ENCODE results near the gene MRPS14.

Gene MRPS14

DNA sequence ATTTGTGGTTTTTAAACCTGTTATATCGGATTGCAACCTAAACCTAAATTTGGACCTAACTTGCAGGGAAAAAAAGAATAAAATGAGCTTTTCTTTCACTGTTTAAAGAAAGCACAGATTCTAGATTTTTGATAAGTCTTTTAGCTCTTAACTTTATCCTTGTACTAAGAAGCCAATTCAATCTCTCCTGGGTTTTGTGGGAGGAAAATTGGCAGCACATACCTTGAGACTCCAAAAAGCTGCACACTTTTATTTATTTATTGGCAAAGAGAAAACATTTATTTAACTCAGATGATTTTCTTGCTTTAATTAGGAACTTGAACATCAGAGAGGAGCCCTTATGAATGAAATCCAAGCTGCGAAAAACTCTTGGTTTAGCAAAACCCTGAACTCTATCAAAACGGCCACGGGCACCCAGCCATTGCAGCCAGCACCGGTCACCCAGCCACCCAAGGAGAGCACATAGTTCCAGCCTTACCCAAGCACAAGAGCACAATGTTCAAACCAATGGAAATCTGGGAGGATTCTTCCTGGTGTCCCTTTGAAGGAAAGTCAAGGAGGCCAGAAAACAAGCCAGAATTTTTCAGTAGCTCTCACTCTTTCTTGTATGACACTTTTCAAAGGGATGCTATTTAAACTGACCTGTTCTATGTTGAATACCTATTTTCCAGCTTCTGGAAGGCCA lies 33.5 kb downstream of the MRPS14 start:
- Histone ChIP-seq H3K4me3 (ENCODE audit: insufficient read depth, low read depth, low read length, poor library complexity, severe bottlenecking) (peak overlapping the region; percentile 50), H3K4me1 (ENCODE audit: control insufficient read depth, insufficient read depth, low read length, poor library complexity, severe bottlenecking) (peaks cover 3% of the 10 kb centered on the region), H3K27ac (ENCODE audit: insufficient read depth, low read length, poor library complexity, severe bottlenecking) (peak overlapping the region; percentile 75), H3K36me3 (ENCODE audit: control insufficient read depth, insufficient read depth, low read length) (no peaks in the 10 kb centered on the region), H3K27me3 (replicated peaks; ENCODE audit: control insufficient read depth, insufficient read depth, low read length, poor library complexity, severe bottlenecking) (no peaks in the 10 kb centered on the region), H3K9me3 (ENCODE audit: control insufficient read depth, low read length) (no peaks in the 10 kb centered on the region)
- DNase-seq = no peak

DNA sequence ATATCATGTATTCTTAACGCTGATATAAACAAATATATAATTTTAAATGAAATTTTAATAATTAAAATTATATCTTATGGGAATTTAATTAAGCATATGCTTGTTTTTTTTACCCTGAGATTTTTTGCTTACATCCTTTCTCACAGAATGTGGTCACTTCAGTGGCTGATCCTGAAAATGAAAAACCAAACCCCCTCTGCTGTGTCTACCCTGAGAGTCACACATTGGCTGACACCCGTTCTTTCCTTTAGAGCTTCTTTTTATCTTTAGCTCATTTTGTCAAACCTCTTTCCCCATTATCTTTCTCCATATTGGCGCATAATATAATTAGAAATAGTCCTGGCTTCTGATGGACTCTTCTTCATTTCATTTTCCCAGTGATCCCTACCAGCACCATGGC lies 34.2 kb downstream of the MRPS14 start:
- Histone ChIP-seq H3K27ac (ENCODE audit: insufficient read depth, low read length, poor library complexity, severe bottlenecking) (no peak overlapping the region), H3K9me3 (ENCODE audit: control insufficient read depth, low read length) (no peaks in the 10 kb centered on the region), H3K4me1 (ENCODE audit: control insufficient read depth, insufficient read depth, low read length, poor library complexity, severe bottlenecking) (peaks cover 3% of the 10 kb centered on the region), H3K36me3 (ENCODE audit: control insufficient read depth, insufficient read depth, low read length) (no peaks in the 10 kb centered on the region), H3K27me3 (replicated peaks; ENCODE audit: control insufficient read depth, insufficient read depth, low read length, poor library complexity, severe bottlenecking) (no peaks in the 10 kb centered on the region), H3K4me3 (ENCODE audit: insufficient read depth, low read depth, low read length, poor library complexity, severe bottlenecking) (no peak overlapping the region)
- no peak for DNase-seq

DNA sequence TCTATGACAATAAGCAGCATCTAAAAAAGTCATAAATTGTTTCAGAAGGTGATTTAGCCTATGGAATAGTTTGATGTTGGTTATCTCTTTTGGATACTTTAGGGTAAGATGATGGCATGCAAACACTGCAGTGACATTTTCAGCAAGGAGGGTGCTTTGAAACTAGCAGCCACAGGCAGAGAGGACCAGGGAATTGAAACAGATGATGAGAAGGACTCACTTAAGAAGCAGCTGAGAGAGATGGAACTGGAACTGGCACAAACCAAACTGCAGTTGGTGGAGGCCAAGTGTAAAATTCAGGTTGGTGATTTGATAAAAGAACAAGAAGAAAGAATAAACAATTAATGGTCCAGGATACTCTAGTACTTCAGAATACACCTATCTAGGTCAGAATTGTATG lies 34.7 kb downstream of the MRPS14 start:
- Histone ChIP-seq H3K27me3 (replicated peaks; ENCODE audit: control insufficient read depth, insufficient read depth, low read length, poor library complexity, severe bottlenecking) (no peaks in the 10 kb centered on the region), H3K9me3 (ENCODE audit: control insufficient read depth, low read length) (no peaks in the 10 kb centered on the region)

DNA sequence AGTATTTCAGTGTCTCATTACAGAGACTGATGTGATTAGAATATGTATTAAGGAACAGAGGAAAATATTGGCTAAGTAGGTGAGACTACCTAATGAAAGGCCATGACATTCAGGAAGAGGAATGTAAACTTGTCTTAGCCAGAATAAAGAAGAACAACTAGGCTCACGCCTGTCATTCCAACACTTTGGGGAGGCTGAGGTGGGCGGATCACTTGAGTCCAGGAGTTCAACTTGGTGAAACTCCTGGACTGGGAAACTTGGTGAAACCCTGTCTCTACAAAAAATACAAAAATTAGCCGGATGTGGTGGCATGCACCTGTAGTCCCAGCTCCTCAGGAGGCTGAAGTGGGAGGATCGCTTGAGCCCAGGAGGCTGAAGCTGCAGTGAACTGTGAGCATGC lies 38.3 kb downstream of the MRPS14 start:
- Histone ChIP-seq H3K36me3 (ENCODE audit: control insufficient read depth, insufficient read depth, low read length) (peaks cover 24% of the 10 kb centered on the region), H3K27ac (ENCODE audit: insufficient read depth, low read length, poor library complexity, severe bottlenecking) (no peak overlapping the region), H3K4me1 (ENCODE audit: control insufficient read depth, insufficient read depth, low read length, poor library complexity, severe bottlenecking) (no peaks in the 10 kb centered on the region), H3K4me3 (ENCODE audit: insufficient read depth, low read depth, low read length, poor library complexity, severe bottlenecking) (no peak overlapping the region), H3K9me3 (ENCODE audit: control insufficient read depth, low read length) (no peaks in the 10 kb centered on the region), H3K27me3 (replicated peaks; ENCODE audit: control insufficient read depth, insufficient read depth, low read length, poor library complexity, severe bottlenecking) (no peaks in the 10 kb centered on the region)
- DNase-seq = no peak

More for the DNA sequence above, 34.7 kb downstream of the MRPS14 start:
- DNase-seq = no peak
- H3K36me3 ChIP-seq (ENCODE audit: control insufficient read depth, insufficient read depth, low read length) = no peaks in the 10 kb centered on the region
- no peak overlapping the region for H3K4me3 ChIP-seq (ENCODE audit: insufficient read depth, low read depth, low read length, poor library complexity, severe bottlenecking)
- H3K4me1 ChIP-seq (ENCODE audit: control insufficient read depth, insufficient read depth, low read length, poor library complexity, severe bottlenecking) = peaks cover 3% of the 10 kb centered on the region
- H3K27ac ChIP-seq (ENCODE audit: insufficient read depth, low read length, poor library complexity, severe bottlenecking) = no peak overlapping the region

DNA sequence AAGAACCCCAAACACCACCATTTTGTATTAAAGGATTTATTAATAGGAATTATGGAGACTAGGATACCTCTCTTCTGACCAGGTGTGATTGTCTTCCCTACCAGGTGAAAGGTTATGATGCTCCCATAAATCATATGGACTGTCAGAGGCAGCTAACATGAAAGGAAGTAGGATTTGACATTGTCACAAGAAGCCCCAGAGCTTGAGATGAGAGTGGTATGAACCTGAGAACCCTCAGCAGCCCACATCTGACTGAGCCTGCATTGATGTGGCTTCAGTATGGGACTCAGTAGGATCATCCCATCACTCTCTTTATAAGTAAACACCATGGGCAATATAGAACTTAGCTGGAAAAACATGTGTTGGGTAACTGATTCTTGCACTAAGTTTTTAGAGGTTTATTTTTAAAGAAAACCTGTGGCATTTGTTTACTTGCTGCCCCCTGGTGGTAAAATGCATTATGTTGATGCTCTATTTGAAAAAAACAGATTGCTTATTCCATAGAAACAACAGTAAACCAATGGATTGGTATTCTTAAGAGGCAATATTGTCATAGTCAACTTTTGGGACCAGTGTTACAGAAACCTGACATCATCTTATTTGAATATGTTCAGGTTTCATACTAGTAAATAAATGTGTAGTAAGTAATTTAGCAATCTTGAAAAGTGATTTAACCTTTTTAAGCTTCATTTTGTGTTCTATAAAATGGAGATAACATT lies 40.1 kb downstream of the MRPS14 start:
- no peaks in the 10 kb centered on the region for H3K27me3 ChIP-seq (replicated peaks; ENCODE audit: control insufficient read depth, insufficient read depth, low read length, poor library complexity, severe bottlenecking)
- H3K9me3 ChIP-seq (ENCODE audit: control insufficient read depth, low read length) = no peaks in the 10 kb centered on the region
- H3K36me3 ChIP-seq (ENCODE audit: control insufficient read depth, insufficient read depth, low read length) = peaks cover 24% of the 10 kb centered on the region
- peak in 1 of 3 donors; percentile 36 for DNase-seq
- H3K4me1 ChIP-seq (ENCODE audit: control insufficient read depth, insufficient read depth, low read length, poor library complexity, severe bottlenecking) = no peaks in the 10 kb centered on the region
- H3K4me3 ChIP-seq (ENCODE audit: insufficient read depth, low read depth, low read length, poor library complexity, severe bottlenecking) = no peak overlapping the region
- no peak overlapping the region for H3K27ac ChIP-seq (ENCODE audit: insufficient read depth, low read length, poor library complexity, severe bottlenecking)

DNA sequence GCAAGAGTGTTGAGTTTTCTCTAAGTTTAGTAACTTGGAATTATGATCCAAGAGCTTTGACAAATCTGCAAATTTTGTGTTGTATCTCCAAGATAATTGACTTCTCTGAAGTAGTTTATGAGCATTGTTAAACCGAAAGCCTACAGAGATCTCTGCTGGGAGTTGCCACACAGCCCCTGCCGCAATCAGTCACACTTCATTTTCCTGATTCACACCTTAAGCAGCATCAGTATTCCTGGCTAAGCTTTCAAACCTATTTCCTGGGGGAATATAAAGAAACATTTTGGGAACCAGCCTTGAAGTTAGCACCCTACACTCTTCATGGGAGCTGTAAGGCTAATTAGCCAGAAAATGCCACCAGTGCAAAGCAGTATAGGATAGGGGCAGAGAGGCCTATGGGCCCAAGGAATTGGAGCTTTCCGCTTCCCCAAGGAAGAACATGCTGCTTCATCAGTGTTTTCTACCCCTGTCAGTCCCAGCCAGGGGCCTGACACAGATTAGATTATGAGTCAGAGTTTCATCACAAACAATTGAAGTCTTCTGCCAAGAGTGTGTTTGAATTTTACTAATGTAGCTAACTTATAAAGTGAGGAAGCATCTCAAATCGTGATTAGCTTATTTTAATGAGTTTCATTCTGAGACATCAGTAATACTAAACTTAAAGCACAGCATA lies 46.7 kb downstream of the MRPS14 start:
- Histone ChIP-seq H3K9me3 (ENCODE audit: control insufficient read depth, low read length) (no peaks in the 10 kb centered on the region), H3K27me3 (replicated peaks; ENCODE audit: control insufficient read depth, insufficient read depth, low read length, poor library complexity, severe bottlenecking) (no peaks in the 10 kb centered on the region), H3K4me3 (ENCODE audit: insufficient read depth, low read depth, low read length, poor library complexity, severe bottlenecking) (no peak overlapping the region), H3K36me3 (ENCODE audit: control insufficient read depth, insufficient read depth, low read length) (peaks cover 25% of the 10 kb centered on the region), H3K4me1 (ENCODE audit: control insufficient read depth, insufficient read depth, low read length, poor library complexity, severe bottlenecking) (peaks cover 6% of the 10 kb centered on the region), H3K27ac (ENCODE audit: insufficient read depth, low read length, poor library complexity, severe bottlenecking) (no peak overlapping the region)
- DNase-seq = no peak

DNA sequence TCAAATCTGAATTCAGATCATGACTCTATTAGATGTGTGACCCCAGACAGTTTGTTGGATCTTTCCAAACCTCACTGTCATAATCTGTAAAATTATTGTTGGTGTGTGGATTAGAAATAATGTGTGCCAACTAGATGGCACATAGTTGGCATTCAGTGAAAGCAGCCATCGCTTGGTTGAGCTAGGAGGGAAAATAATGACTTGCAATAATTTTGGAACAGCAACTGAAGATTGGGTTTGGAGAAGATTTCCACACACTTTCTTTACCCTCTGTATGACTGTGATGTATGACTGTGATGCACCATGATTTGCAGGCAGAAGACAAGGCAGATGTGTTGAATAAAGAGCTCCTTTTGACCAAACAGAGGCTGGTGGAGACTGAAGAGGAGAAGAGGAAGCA lies 47.5 kb downstream of the MRPS14 start:
- Histone ChIP-seq H3K27ac (ENCODE audit: insufficient read depth, low read length, poor library complexity, severe bottlenecking) (no peak overlapping the region), H3K4me1 (ENCODE audit: control insufficient read depth, insufficient read depth, low read length, poor library complexity, severe bottlenecking) (peaks cover 10% of the 10 kb centered on the region), H3K9me3 (ENCODE audit: control insufficient read depth, low read length) (no peaks in the 10 kb centered on the region), H3K36me3 (ENCODE audit: control insufficient read depth, insufficient read depth, low read length) (peaks cover 25% of the 10 kb centered on the region), H3K4me3 (ENCODE audit: insufficient read depth, low read depth, low read length, poor library complexity, severe bottlenecking) (no peak overlapping the region), H3K27me3 (replicated peaks; ENCODE audit: control insufficient read depth, insufficient read depth, low read length, poor library complexity, severe bottlenecking) (no peaks in the 10 kb centered on the region)
- DNase-seq = no peak

DNA sequence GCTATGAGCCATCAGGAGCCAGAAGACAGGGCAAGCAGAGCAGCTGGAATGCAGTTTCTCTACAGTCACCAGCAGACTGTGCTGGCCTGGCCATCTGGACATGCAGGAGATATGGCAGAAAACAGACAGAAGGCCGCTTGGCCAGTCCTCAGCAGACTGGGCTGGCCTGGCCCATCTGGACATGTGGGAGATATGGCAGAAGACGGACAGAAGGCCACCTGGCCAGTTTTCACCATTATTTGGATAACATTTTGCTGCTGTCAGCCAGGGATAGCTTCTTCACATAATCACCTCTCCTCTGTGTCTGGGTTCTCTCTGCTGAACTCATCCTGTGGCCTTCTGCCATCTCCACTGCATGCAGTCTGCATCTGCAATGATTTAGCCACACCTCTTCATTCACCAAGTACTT lies 48.5 kb downstream of the MRPS14 start:
- H3K9me3 ChIP-seq (ENCODE audit: control insufficient read depth, low read length) = no peaks in the 10 kb centered on the region
- H3K4me3 ChIP-seq (ENCODE audit: insufficient read depth, low read depth, low read length, poor library complexity, severe bottlenecking) = no peak overlapping the region
- DNase-seq = no peak
- peaks cover 18% of the 10 kb centered on the region for H3K4me1 ChIP-seq (ENCODE audit: control insufficient read depth, insufficient read depth, low read length, poor library complexity, severe bottlenecking)
- peaks cover 19% of the 10 kb centered on the region for H3K36me3 ChIP-seq (ENCODE audit: control insufficient read depth, insufficient read depth, low read length)
- H3K27me3 ChIP-seq (replicated peaks; ENCODE audit: control insufficient read depth, insufficient read depth, low read length, poor library complexity, severe bottlenecking) = no peaks in the 10 kb centered on the region
- no peak overlapping the region for H3K27ac ChIP-seq (ENCODE audit: insufficient read depth, low read length, poor library complexity, severe bottlenecking)

DNA sequence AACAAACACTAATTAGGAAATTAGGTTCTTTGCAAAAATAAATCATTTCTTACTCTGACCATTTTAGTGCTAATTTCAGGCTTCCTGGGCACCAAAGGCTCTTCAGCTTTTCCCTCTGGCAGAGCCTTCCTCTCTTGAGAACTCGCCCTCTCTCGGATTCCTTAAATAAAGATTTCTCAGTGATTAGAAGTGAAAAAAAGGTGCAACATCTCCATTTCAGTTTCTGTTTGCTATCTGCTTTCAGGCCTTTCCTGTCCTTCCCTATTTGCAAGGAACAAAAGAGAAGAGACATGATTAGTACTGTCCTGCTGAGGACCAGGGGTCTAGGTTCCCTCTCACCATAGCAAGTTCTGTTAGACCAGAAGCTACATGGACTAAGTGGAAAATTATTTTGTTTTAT lies 51.3 kb downstream of the MRPS14 start:
- no peak for DNase-seq
- H3K4me1 ChIP-seq (ENCODE audit: control insufficient read depth, insufficient read depth, low read length, poor library complexity, severe bottlenecking) = peaks cover 37% of the 10 kb centered on the region
- no peaks in the 10 kb centered on the region for H3K9me3 ChIP-seq (ENCODE audit: control insufficient read depth, low read length)
- no peaks in the 10 kb centered on the region for H3K27me3 ChIP-seq (replicated peaks; ENCODE audit: control insufficient read depth, insufficient read depth, low read length, poor library complexity, severe bottlenecking)
- H3K27ac ChIP-seq (ENCODE audit: insufficient read depth, low read length, poor library complexity, severe bottlenecking) = no peak overlapping the region
- no peak overlapping the region for H3K4me3 ChIP-seq (ENCODE audit: insufficient read depth, low read depth, low read length, poor library complexity, severe bottlenecking)
- peaks cover 15% of the 10 kb centered on the region for H3K36me3 ChIP-seq (ENCODE audit: control insufficient read depth, insufficient read depth, low read length)

DNA sequence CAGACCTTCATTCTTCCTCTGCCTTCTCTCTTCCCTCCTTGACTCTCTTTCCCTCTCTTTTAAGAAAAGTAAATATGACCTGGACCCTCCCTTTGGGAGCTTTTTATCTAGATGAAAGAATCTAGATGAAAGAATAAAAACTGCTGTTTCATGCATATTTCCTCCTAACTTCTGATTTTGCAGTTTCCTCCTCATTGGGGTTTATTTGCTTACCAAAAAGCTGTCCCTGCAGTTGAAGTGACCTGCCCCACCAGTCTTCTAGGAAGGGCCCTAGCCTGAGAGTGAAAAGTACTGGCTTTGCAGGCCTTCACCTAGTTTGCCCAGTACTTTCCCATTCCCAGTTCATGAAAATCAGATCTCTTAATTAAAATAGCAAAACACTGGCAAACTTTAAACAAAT lies 51.8 kb downstream of the MRPS14 start:
- Histone ChIP-seq H3K27ac (ENCODE audit: insufficient read depth, low read length, poor library complexity, severe bottlenecking) (no peak overlapping the region), H3K4me1 (ENCODE audit: control insufficient read depth, insufficient read depth, low read length, poor library complexity, severe bottlenecking) (peaks cover 42% of the 10 kb centered on the region)

More for the DNA sequence above, 51.8 kb downstream of the MRPS14 start:
- no peaks in the 10 kb centered on the region for H3K27me3 ChIP-seq (replicated peaks; ENCODE audit: control insufficient read depth, insufficient read depth, low read length, poor library complexity, severe bottlenecking)
- no peak for DNase-seq
- peaks cover 15% of the 10 kb centered on the region for H3K36me3 ChIP-seq (ENCODE audit: control insufficient read depth, insufficient read depth, low read length)
- H3K4me3 ChIP-seq (ENCODE audit: insufficient read depth, low read depth, low read length, poor library complexity, severe bottlenecking) = no peak overlapping the region
- H3K9me3 ChIP-seq (ENCODE audit: control insufficient read depth, low read length) = no peaks in the 10 kb centered on the region
